22Rv1 (cell line): ENCODE results near the gene WDR87.

Experiments used
- CTCF ChIP-seq: fragments of 450-650 bp; IDR thresholded peaks from 2 replicates; pipeline ENCODE4 v1.5.1; 2017; ENCODE audit warnings: mild to moderate bottlenecking
- ZFX ChIP-seq: fragments of 450-650 bp; IDR thresholded peaks from 2 replicates; pipeline ENCODE4 v1.6.1; 2017; ENCODE audit warnings: antibody characterized with exemption, borderline replicate concordance

GRCh38 chr19:37886571-37886970 is 19.8 kb downstream of the WDR87 start:
- no peak for TF ChIP-seq CTCF
- no peak for TF ChIP-seq ZFX
